HEK293 (cell line): Measurements from ENCODE around the gene NPAS2.

Source experiments
- CTCF ChIA-PET: fragments of 350-600 bp; formaldehyde crosslinking; extraction: SDS; loops from one replicate; lab custom pipeline; 2021; ENCODE audit warnings: antibody characterized with exemption; lab: Yijun Ruan, JAX
- POLR2A ChIA-PET: fragments of 300-600 bp; formaldehyde crosslinking; extraction: SDS; loops from one replicate; lab custom pipeline; 2020; ENCODE audit warnings: antibody characterized with exemption, inconsistent platforms; lab: Yijun Ruan, JAX
- H3K27ac ChIP-seq: fragments of 200-500 bp; sonication (Bioruptor generic); 2 replicates; pipeline ENCODE4 v1.5.1; 2014; ENCODE audit warnings: low read depth, low read length, control low read depth, inconsistent platforms; ENCODE audit errors: extremely low read depth
- H3K36me3 ChIP-seq, 2 experiments: fragments of 200-500 bp in 1 of 2; sonication (Bioruptor generic) in 1 of 2; 1 replicate in 1 of 2; 2 replicates in 1 of 2; pipeline ENCODE4 v1.5.1; 2014 to 2017; ENCODE audit warnings: inconsistent platforms in 2 of 2, low read length in 2 of 2; ENCODE audit not compliant: control insufficient read depth in 2 of 2, insufficient read depth in 1 of 2
- H3K4me1 ChIP-seq: fragments of 200-500 bp; sonication (Bioruptor generic); 2 replicates; pipeline ENCODE4 v1.5.1; 2014; ENCODE audit warnings: mild to moderate bottlenecking, low read length, inconsistent platforms; ENCODE audit not compliant: control insufficient read depth, insufficient read depth
- H3K4me3 ChIP-seq: 2 replicates; pipeline ENCODE4 v1.5.1; 2011; ENCODE audit warnings: low read depth, mild to moderate bottlenecking, control low read depth, low read length, moderate library complexity
- H3K9me3 ChIP-seq: fragments of 200-500 bp; sonication (Bioruptor generic); 2 replicates; pipeline ENCODE4 v1.5.1; 2014; ENCODE audit warnings: low read depth, low read length, inconsistent platforms; ENCODE audit not compliant: control insufficient read depth, insufficient read depth
- EGR2 ChIP-seq: fragments of 450-650 bp; formaldehyde crosslinking; IDR thresholded peaks from 2 replicates; pipeline ENCODE4 v1.5.1; 2016; ENCODE audit warnings: low read depth, missing biosample characterization, missing genetic modification characterization
- GLIS1 ChIP-seq: fragments of 450-650 bp; formaldehyde crosslinking; IDR thresholded peaks from 2 replicates; pipeline ENCODE4 v1.5.1; 2016; ENCODE audit warnings: missing biosample characterization, missing genetic modification characterization
- HOXC10 ChIP-seq: sonication (generic); formaldehyde crosslinking; IDR thresholded peaks from 2 replicates; pipeline ENCODE4 v1.8.1; 2023; ENCODE audit warnings: mild to moderate bottlenecking, missing genetic modification reagents
- KLF1 ChIP-seq: fragments of 450-650 bp; formaldehyde crosslinking; IDR thresholded peaks from 2 replicates; pipeline ENCODE4 v1.5.1; 2016; ENCODE audit warnings: missing biosample characterization, missing genetic modification characterization
- REPIN1 ChIP-seq: fragments of 450-650 bp; formaldehyde crosslinking; IDR thresholded peaks from 2 replicates; pipeline ENCODE4 v1.5.1; 2017; ENCODE audit warnings: missing biosample characterization, missing genetic modification characterization, low read depth
- SCRT1 ChIP-seq: fragments of 450-650 bp; formaldehyde crosslinking; IDR thresholded peaks from 2 replicates; pipeline ENCODE4 v1.5.1; 2016; ENCODE audit warnings: missing biosample characterization, missing genetic modification characterization, borderline replicate concordance
- SP2 ChIP-seq: fragments of 450-650 bp; formaldehyde crosslinking; IDR thresholded peaks from 2 replicates; pipeline ENCODE4 v1.5.1; 2016; ENCODE audit warnings: missing biosample characterization, missing genetic modification characterization
- YY1 ChIP-seq: fragments of 450-650 bp; formaldehyde crosslinking; IDR thresholded peaks from 2 replicates; pipeline ENCODE4 v1.5.1; 2018; ENCODE audit warnings: missing biosample characterization, missing genetic modification characterization
- YY2 ChIP-seq: fragments of 450-650 bp; formaldehyde crosslinking; IDR thresholded peaks from 2 replicates; pipeline ENCODE4 v1.5.1; 2016; ENCODE audit warnings: missing biosample characterization, missing genetic modification characterization
- ZNF175 ChIP-seq: fragments of 450-650 bp; formaldehyde crosslinking; IDR thresholded peaks from 2 replicates; pipeline ENCODE4 v1.5.1; 2016; ENCODE audit warnings: missing biosample characterization, missing genetic modification characterization
- ZNF239 ChIP-seq: fragments of 450-650 bp; formaldehyde crosslinking; IDR thresholded peaks from 2 replicates; pipeline ENCODE4 v1.5.1; 2016; ENCODE audit warnings: missing biosample characterization, missing genetic modification characterization
- ZNF37A ChIP-seq: fragments of 450-650 bp; IDR thresholded peaks from 2 replicates; pipeline ENCODE4 v1.5.1; 2018; ENCODE audit warnings: missing biosample characterization, missing genetic modification characterization
- ZNF549 ChIP-seq: fragments of 450-650 bp; IDR thresholded peaks from 2 replicates; pipeline ENCODE4 v1.5.1; 2018; ENCODE audit warnings: missing biosample characterization, missing genetic modification characterization, mild to moderate bottlenecking, inconsistent platforms, moderate library complexity
- ZNF558 ChIP-seq: fragments of 450-650 bp; formaldehyde crosslinking; IDR thresholded peaks from 2 replicates; pipeline ENCODE4 v1.5.1; 2016; ENCODE audit warnings: missing biosample characterization, missing genetic modification characterization
- ZNF585B ChIP-seq: fragments of 450-650 bp; formaldehyde crosslinking; IDR thresholded peaks from 2 replicates; pipeline ENCODE4 v1.5.1; 2016; ENCODE audit warnings: missing biosample characterization, missing genetic modification characterization
- ZNF654 ChIP-seq: fragments of 450-650 bp; formaldehyde crosslinking; IDR thresholded peaks from 2 replicates; pipeline ENCODE4 v1.5.1; 2016; ENCODE audit warnings: low read depth, missing biosample characterization, missing genetic modification characterization
- ZNF677 ChIP-seq: fragments of 450-650 bp; IDR thresholded peaks from 2 replicates; pipeline ENCODE4 v1.5.0; 2018; ENCODE audit warnings: missing biosample characterization, mild to moderate bottlenecking, missing genetic modification characterization, moderate library complexity
- TF ChIP-seq, protein P1 (sequence below): fragments of 450-650 bp; formaldehyde crosslinking; optimal IDR thresholded peaks from 2 replicates; pipeline ENCODE3; 2016; ENCODE audit warnings: missing biosample characterization, mild to moderate bottlenecking, missing genetic modification characterization
- TF ChIP-seq, protein P2 (sequence below): fragments of 450-650 bp; formaldehyde crosslinking; IDR thresholded peaks from 2 replicates; pipeline ENCODE4 v1.5.1; 2016; ENCODE audit warnings: missing biosample characterization, missing genetic modification characterization
- TF ChIP-seq, protein P3 (sequence below): fragments of 450-650 bp; formaldehyde crosslinking; IDR thresholded peaks from 2 replicates; pipeline ENCODE4; 2016; ENCODE audit warnings: missing biosample characterization, missing genetic modification characterization
- TF ChIP-seq, protein P4 (sequence below): fragments of 450-650 bp; formaldehyde crosslinking; IDR thresholded peaks from 2 replicates; pipeline ENCODE4 v1.5.1; 2016; ENCODE audit warnings: missing biosample characterization, missing genetic modification characterization

The NPAS2 gene

DNA sequence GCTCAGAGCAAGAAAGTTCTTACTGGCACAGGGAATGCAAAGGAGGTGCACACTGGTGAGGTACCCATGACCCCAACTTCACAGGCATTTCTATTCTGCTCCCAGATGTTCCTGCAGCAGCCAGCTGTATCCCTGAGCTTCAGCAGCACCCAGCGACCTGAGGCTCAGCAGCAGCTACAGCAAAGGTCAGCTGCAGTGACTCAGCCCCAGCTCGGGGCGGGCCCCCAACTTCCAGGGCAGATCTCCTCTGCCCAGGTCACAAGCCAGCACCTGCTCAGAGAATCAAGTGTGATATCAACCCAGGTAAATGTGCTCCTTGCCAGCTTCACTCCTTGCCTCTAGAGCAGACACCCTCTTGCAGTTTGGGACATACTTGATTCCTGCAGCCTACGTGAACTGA is 168.0 kb downstream of the NPAS2 start:
- CTCF ChIA-PET: interaction anchor here (0.6 to 5.5 kb wide), 4 partner anchors 14 to 379 kb away, joined by 3 to 83 read pairs (median 33); no protein-coding TSS in a partner anchor
- H3K9me3 ChIP-seq: no peaks in the 10 kb centered on the region
- H3K4me1 ChIP-seq: no peaks in the 10 kb centered on the region
- POLR2A ChIA-PET: interaction anchor here (1.0 kb wide), 1 partner anchor 14 kb away, joined by 5 read pairs; the partner anchor contains the start of gene RPL31
- H3K4me3 ChIP-seq: no peak overlapping the region
- no peak overlapping the region for H3K27ac ChIP-seq
- no peaks in the 10 kb centered on the region for H3K36me3 ChIP-seq
- no peak for TF ChIP-seq GLIS1 (tag by site-specific recombination)
- TF ChIP-seq, protein P1, sequence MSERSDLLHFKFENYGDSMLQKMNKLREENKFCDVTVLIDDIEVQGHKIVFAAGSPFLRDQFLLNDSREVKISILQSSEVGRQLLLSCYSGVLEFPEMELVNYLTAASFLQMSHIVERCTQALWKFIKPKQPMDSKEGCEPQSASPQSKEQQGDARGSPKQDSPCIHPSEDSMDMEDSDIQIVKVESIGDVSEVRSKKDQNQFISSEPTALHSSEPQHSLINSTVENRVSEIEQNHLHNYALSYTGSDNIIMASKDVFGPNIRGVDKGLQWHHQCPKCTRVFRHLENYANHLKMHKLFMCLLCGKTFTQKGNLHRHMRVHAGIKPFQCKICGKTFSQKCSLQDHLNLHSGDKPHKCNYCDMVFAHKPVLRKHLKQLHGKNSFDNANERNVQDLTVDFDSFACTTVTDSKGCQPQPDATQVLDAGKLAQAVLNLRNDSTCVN: no peak
- TF ChIP-seq, protein P2, sequence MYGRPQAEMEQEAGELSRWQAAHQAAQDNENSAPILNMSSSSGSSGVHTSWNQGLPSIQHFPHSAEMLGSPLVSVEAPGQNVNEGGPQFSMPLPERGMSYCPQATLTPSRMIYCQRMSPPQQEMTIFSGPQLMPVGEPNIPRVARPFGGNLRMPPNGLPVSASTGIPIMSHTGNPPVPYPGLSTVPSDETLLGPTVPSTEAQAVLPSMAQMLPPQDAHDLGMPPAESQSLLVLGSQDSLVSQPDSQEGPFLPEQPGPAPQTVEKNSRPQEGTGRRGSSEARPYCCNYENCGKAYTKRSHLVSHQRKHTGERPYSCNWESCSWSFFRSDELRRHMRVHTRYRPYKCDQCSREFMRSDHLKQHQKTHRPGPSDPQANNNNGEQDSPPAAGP (tag by site-specific recombination): no peak
- no peak for TF ChIP-seq YY1 (tag by site-specific recombination)
- TF ChIP-seq SP2 (tag by site-specific recombination): no peak
- TF ChIP-seq SCRT1 (tag by site-specific recombination): no peak
- TF ChIP-seq YY2 (tag by site-specific recombination): no peak

DNA sequence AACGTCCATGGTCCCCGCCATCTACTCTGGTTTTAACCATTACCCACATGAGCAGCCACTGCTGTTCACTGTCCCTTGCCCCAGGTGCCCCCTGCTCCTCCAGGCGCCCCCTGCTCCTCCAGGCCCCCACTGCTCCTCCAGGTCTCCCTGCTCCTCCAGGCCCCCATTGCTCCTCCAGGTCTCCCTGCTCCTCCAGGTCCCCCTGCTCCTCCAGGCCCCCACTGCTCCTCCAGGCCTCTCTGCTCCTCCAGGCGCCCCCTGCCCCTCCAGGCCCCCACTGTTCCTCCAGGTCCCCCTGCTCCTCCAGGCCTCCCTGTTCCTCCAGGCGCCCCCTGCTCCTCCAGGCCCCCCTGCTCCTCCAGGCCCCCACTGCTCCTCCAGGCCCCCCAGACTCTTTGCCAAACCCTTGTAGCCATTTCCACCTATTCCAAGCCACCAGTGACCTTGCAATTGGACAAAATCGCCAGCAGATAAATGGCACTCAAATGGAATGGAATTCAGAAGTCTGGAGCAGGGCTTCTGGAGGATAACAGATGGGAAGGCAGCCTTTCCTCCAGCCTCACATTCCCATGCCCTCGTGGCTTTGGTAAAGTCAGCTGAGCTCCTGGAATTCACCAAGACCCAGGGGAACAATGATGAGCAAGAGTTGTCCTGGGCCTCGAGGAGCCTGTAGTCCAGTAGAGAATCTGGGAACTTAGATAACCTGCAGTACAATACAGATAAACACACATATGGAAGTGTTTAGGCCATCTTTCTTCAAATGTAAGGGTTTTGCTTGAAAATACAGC is 168.9 kb downstream of the NPAS2 start:
- Histone ChIP-seq H3K36me3 (peaks cover 0 to under 1% of the 10 kb centered on the region in 2 experiments; a peak in 1 of 3 replicates), H3K9me3 (no peaks in the 10 kb centered on the region), H3K4me3 (no peak overlapping the region), H3K4me1 (no peaks in the 10 kb centered on the region), H3K27ac (no peak overlapping the region)
- ChIA-PET CTCF (interaction anchor here (1.8 to 5.5 kb wide), 2 partner anchors 259 to 379 kb away, joined by 5 to 83 read pairs; no protein-coding TSS in a partner anchor), POLR2A (interaction anchor here (1.2 kb wide), 1 partner anchor 13 kb away, joined by 5 read pairs; the partner anchor contains the start of gene RPL31)
- TF ChIP-seq HOXC10 (CRISPR knock-in tag): no peak
- TF ChIP-seq ZNF175 (tag by site-specific recombination): no peak
- no peak for TF ChIP-seq ZNF654 (tag by site-specific recombination)
- TF ChIP-seq REPIN1 (tag by site-specific recombination): no peak
- TF ChIP-seq, protein P3, sequence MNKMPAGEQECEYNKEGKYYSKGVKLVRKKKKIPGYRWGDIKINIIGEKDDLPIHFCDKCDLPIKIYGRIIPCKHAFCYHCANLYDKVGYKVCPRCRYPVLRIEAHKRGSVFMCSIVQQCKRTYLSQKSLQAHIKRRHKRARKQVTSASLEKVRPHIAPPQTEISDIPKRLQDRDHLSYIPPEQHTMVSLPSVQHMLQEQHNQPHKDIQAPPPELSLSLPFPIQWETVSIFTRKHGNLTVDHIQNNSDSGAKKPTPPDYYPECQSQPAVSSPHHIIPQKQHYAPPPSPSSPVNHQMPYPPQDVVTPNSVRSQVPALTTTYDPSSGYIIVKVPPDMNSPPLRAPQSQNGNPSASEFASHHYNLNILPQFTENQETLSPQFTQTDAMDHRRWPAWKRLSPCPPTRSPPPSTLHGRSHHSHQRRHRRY (tag by site-specific recombination): no peak
- TF ChIP-seq ZNF549 (tag by site-specific recombination): no peak
- TF ChIP-seq KLF1 (tag by site-specific recombination): no peak
- TF ChIP-seq ZNF677 (tag by site-specific recombination): no peak
- TF ChIP-seq ZNF585B (tag by site-specific recombination): no peak
- TF ChIP-seq, protein P4, sequence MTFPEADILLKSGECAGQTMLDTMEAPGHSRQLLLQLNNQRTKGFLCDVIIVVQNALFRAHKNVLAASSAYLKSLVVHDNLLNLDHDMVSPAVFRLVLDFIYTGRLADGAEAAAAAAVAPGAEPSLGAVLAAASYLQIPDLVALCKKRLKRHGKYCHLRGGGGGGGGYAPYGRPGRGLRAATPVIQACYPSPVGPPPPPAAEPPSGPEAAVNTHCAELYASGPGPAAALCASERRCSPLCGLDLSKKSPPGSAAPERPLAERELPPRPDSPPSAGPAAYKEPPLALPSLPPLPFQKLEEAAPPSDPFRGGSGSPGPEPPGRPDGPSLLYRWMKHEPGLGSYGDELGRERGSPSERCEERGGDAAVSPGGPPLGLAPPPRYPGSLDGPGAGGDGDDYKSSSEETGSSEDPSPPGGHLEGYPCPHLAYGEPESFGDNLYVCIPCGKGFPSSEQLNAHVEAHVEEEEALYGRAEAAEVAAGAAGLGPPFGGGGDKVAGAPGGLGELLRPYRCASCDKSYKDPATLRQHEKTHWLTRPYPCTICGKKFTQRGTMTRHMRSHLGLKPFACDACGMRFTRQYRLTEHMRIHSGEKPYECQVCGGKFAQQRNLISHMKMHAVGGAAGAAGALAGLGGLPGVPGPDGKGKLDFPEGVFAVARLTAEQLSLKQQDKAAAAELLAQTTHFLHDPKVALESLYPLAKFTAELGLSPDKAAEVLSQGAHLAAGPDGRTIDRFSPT (tag by site-specific recombination): no peak
- no peak for TF ChIP-seq ZNF239 (tag by site-specific recombination)
- no peak for TF ChIP-seq EGR2 (tag by site-specific recombination)
- no peak for TF ChIP-seq ZNF558 (tag by site-specific recombination)
- no peak for TF ChIP-seq ZNF37A (tag by site-specific recombination)
